CD14-positive monocyte (primary cell): Measurements from ENCODE around the gene STAT5A. TPM values are rescaled to one million over a fixed set of nuclear protein-coding genes. Genes with fewer than 3 reads are reported as not detected.

ENCODE experiments used
- DNase-seq, 3 donors: peaks; one replicate each; pipeline ENCODE4 v3.0.0-alpha.2; 2011 to 2022
- H2AFZ ChIP-seq: 2 replicates; pipeline ENCODE4 v1.6.0; 2012; ENCODE audit warnings: mild to moderate bottlenecking, low read depth, low read length, inconsistent platforms; ENCODE audit not compliant: insufficient read depth, poor library complexity, severe bottlenecking
- H3K27ac ChIP-seq, 2 donors: 1 replicate in 1 of 2; 2 replicates in 1 of 2; pipeline ENCODE4 v1.5.1; 2012 to 2013; ENCODE audit warnings: low read length in 2 of 2, control low read depth in 1 of 2, inconsistent platforms in 1 of 2, low read depth in 1 of 2, mild to moderate bottlenecking in 1 of 2
- H3K27me3 ChIP-seq, 2 donors: one replicate each; pipeline versions ENCODE4 v1.6.0 to v1.6.1; 2011 to 2013; ENCODE audit warnings: low read length in 2 of 2; ENCODE audit not compliant: control insufficient read depth in 2 of 2, insufficient read depth in 2 of 2
- H3K36me3 ChIP-seq, 2 donors: replicated peaks in 1 of 2; 1 replicate in 1 of 2; 2 replicates in 1 of 2; pipeline versions ENCODE4 v1.5.1 to v1.6.1; 2012 to 2013; ENCODE audit warnings: low read length in 2 of 2, control low read depth in 1 of 2, inconsistent platforms in 1 of 2, mild to moderate bottlenecking in 1 of 2; ENCODE audit not compliant: insufficient read depth in 2 of 2, control insufficient read depth in 1 of 2
- H3K4me1 ChIP-seq, 2 donors: 1 replicate in 1 of 2; 2 replicates in 1 of 2; pipeline versions ENCODE4 v1.5.1 to v1.6.1; 2012 to 2013; ENCODE audit warnings: low read length in 2 of 2, control low read depth in 1 of 2, inconsistent platforms in 1 of 2, mild to moderate bottlenecking in 1 of 2, moderate library complexity in 1 of 2; ENCODE audit not compliant: insufficient read depth in 2 of 2, control insufficient read depth in 1 of 2
- H3K4me2 ChIP-seq: replicated peaks from 2 replicates; pipeline ENCODE3; 2012; ENCODE audit warnings: low read length, moderate library complexity, mild to moderate bottlenecking; ENCODE audit not compliant: poor library complexity, severe bottlenecking; ENCODE audit errors: extremely low read depth
- H3K4me3 ChIP-seq, 3 experiments: fragments of 200-600 bp in 1 of 3; sonication (generic) in 1 of 3; replicated peaks in 1 of 3; 1 replicate in 2 of 3; 2 replicates in 1 of 3; pipeline ENCODE4 v1.5.1; 2011 to 2013; ENCODE audit warnings: low read length in 3 of 3, mild to moderate bottlenecking in 3 of 3, control low read depth in 2 of 3, low read depth in 2 of 3, inconsistent platforms in 1 of 3, moderate library complexity in 1 of 3
- H3K79me2 ChIP-seq: 2 replicates; pipeline ENCODE4 v1.6.0; 2012; ENCODE audit warnings: mild to moderate bottlenecking, control low read depth, inconsistent platforms, low read length, moderate library complexity; ENCODE audit not compliant: insufficient read depth
- H3K9ac ChIP-seq: 2 replicates; pipeline ENCODE4 v1.6.0; 2017; ENCODE audit warnings: low read length, mild to moderate bottlenecking; ENCODE audit not compliant: insufficient read depth, poor library complexity, severe bottlenecking
- H3K9me3 ChIP-seq, 2 donors: replicated peaks in 1 of 2; 1 replicate in 1 of 2; 2 replicates in 1 of 2; pipeline versions ENCODE4 v1.5.1 to v1.6.1; 2012 to 2013; ENCODE audit warnings: low read length in 2 of 2, control low read depth in 1 of 2; ENCODE audit not compliant: control insufficient read depth in 1 of 2, insufficient read depth in 1 of 2
- H4K20me1 ChIP-seq: 2 replicates; pipeline ENCODE4 v1.6.0; 2012; ENCODE audit warnings: mild to moderate bottlenecking, low read length, control low read depth, moderate library complexity; ENCODE audit not compliant: insufficient read depth
- H3K27ac Mint-ChIP-seq, 7 donors: one replicate each; pipeline ENCODE4 v1.8.0; 2020; ENCODE audit warnings: mild to moderate bottlenecking in 7 of 7, mixed read lengths in 7 of 7, moderate library complexity in 6 of 7, inconsistent platforms in 2 of 7
- H3K27me3 Mint-ChIP-seq, 3 donors: one replicate each; pipeline ENCODE4 v1.8.0; 2021 to 2022; ENCODE audit warnings: low read depth in 3 of 3, mild to moderate bottlenecking in 3 of 3, mixed read lengths in 3 of 3, moderate library complexity in 3 of 3, inconsistent platforms in 1 of 3
- H3K36me3 Mint-ChIP-seq, 2 donors: one replicate each; pipeline ENCODE4 v1.8.0; 2020; ENCODE audit warnings: mixed read lengths in 2 of 2, inconsistent platforms in 1 of 2, mild to moderate bottlenecking in 1 of 2
- H3K4me1 Mint-ChIP-seq: one replicate; pipeline ENCODE4 v1.8.0; 2020; ENCODE audit warnings: mild to moderate bottlenecking, mixed read lengths
- H3K4me3 Mint-ChIP-seq, 2 donors: one replicate each; pipeline ENCODE4 v1.8.0; 2020; ENCODE audit warnings: mild to moderate bottlenecking in 2 of 2, mixed read lengths in 2 of 2, moderate library complexity in 1 of 2
- H3K9me3 Mint-ChIP-seq, 7 donors: one replicate each; pipeline ENCODE4 v1.8.0; 2020 to 2022; ENCODE audit warnings: mixed read lengths in 7 of 7, mild to moderate bottlenecking in 6 of 7, moderate library complexity in 6 of 7, inconsistent platforms in 2 of 7
- WGBS: methylation state at CpG from one replicate; pipeline ENCODE4 v1.1.5; 2013; ENCODE audit warnings: missing lambda C conversion rate; ENCODE audit not compliant: insufficient coverage; 5-methylcytosine and 5-hydroxymethylcytosine counted together
- intact Hi-C, 2 donors: fragments of 100-400 bp; cut with micrococcal nuclease; formaldehyde crosslinking; loops; one replicate each; pipeline versions ENCODE4 v1.15.0 to v1.15.1; 2023
- polyA plus RNA-seq, 3 donors: library from polyadenylated mRNA; depleted of rRNA in 1 of 3; unstranded in 2 of 3; stranded (reverse) in 1 of 3; fragments of 300-500 nt in 2 of 3; fragments of >200 nt in 1 of 3; fragmentation: Illumina TruSeq in 2 of 3; gene quantifications; 1 replicate in 2 of 3; 2 replicates in 1 of 3; pipeline ENCODE4 v1.2.3, GENCODE V29; 2012 to 2021
- TF ChIP-seq, protein P1 (sequence below): fragments of 200-600 bp; IDR thresholded peaks from one replicate; pipeline ENCODE4 v1.8.0; 2022; ENCODE audit warnings: antibody characterized with exemption, mild to moderate bottlenecking

Gene STAT5A
- polyA plus RNA-seq, 3 donors: 30.5 to 91.1 (median 49.8) TPM

DNA sequence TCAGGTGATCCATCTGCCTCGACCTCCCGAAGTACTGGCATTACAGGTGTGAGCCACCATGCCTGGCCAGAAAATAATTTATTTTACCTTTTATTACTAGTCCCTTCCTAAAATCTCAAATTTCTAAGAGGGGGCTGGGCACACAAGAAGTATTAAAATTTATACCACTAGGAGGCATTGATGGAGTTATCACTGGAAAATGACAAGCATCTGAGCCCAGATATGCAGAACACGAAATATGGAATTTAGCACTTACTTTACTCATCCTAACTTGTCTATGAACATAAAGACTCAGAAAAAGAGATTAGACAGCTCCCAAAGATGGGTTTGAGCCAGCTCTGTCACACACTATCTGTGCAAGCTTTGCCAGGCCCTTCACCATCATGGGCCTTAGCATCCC, 46.4 kb downstream of the STAT5A start:
- WGBS: 100% methylated on average over 2 of the region's 3 CpGs
- H3K4me2 ChIP-seq: no peak overlapping the region
- peaks cover 12 to 18% of the 10 kb centered on the region in 2 donors for H3K4me1 ChIP-seq
- H3K9me3 ChIP-seq: no peaks in the 10 kb centered on the region
- Mint-ChIP-seq H3K27ac (no peak overlapping the region), H3K4me3 (no peak overlapping the region), H3K4me1 (peaks cover 18% of the 10 kb centered on the region), H3K27me3 (peaks cover 0 to 3% (median 0%) of the 10 kb centered on the region in 3 donors), H3K36me3 (peaks cover 74 to 86% of the 10 kb centered on the region in 2 donors), H3K9me3 (no peaks in the 10 kb centered on the region)
- no peak for DNase-seq
- TF ChIP-seq, protein P1, sequence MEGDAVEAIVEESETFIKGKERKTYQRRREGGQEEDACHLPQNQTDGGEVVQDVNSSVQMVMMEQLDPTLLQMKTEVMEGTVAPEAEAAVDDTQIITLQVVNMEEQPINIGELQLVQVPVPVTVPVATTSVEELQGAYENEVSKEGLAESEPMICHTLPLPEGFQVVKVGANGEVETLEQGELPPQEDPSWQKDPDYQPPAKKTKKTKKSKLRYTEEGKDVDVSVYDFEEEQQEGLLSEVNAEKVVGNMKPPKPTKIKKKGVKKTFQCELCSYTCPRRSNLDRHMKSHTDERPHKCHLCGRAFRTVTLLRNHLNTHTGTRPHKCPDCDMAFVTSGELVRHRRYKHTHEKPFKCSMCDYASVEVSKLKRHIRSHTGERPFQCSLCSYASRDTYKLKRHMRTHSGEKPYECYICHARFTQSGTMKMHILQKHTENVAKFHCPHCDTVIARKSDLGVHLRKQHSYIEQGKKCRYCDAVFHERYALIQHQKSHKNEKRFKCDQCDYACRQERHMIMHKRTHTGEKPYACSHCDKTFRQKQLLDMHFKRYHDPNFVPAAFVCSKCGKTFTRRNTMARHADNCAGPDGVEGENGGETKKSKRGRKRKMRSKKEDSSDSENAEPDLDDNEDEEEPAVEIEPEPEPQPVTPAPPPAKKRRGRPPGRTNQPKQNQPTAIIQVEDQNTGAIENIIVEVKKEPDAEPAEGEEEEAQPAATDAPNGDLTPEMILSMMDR: no peak
- H2AFZ ChIP-seq: no peak overlapping the region
- H3K27ac ChIP-seq: peak overlapping the region in 1 of 2 donors; percentile 7
- H3K4me3 ChIP-seq: no peak overlapping the region
- H3K27me3 ChIP-seq: no peaks in the 10 kb centered on the region
- H3K36me3 ChIP-seq: peaks cover 80 to 92% of the 10 kb centered on the region in 2 donors
- H4K20me1 ChIP-seq: peaks cover 17% of the 10 kb centered on the region
- intact Hi-C loops: loop anchor here in 1 of 2 donors (5.0 kb wide), 1 partner anchor 53 kb away; the partner anchor contains the start of gene STAT3
- no peaks in the 10 kb centered on the region for H3K79me2 ChIP-seq
- H3K9ac ChIP-seq: no peak overlapping the region

DNA sequence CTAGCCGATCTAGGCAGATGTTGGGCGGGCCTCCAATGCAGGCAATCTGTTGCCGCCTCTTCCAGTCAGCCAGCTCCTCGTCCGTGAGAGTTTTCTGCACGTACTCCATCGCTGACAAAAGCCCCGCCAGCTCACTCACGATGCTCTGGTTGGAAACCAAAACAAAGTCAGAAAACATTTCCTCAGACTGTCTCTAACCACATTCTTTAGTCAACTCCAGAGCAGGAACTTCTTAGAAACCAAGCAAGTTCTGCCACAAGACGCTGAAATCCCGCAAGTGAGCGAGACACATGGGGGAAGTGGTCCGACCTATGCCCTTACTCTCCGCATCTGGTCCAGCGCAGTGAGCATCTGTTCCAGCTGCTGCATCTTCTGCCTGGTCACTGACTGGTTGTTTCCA, 49.1 kb downstream of the STAT5A start:
- Histone ChIP-seq H3K9ac (no peak overlapping the region), H3K27me3 (no peaks in the 10 kb centered on the region), H3K9me3 (no peaks in the 10 kb centered on the region), H3K4me2 (no peak overlapping the region), H3K27ac (peak overlapping the region; percentile 8 to 65), H3K4me3 (no peak overlapping the region), H3K79me2 (peaks cover 6% of the 10 kb centered on the region), H3K36me3 (peaks cover 89 to 93% of the 10 kb centered on the region in 2 donors), H4K20me1 (peaks cover 35% of the 10 kb centered on the region), H3K4me1 (peaks cover 12 to 18% of the 10 kb centered on the region in 2 donors), H2AFZ (no peak overlapping the region)
- peaks cover 23% of the 10 kb centered on the region for H3K4me1 Mint-ChIP-seq
- peaks cover 76 to 87% of the 10 kb centered on the region in 2 donors for H3K36me3 Mint-ChIP-seq
- TF ChIP-seq, protein P1: no peak
- intact Hi-C loops: loop anchor here in 1 of 2 donors (5.0 kb wide), 1 partner anchor 50 kb away; the partner anchor contains the start of gene STAT3
- DNase-seq: peak; percentile 19 to 62 (median 60)
- H3K4me3 Mint-ChIP-seq: peak overlapping the region in 1 of 2 donors; percentile 24
- H3K27me3 Mint-ChIP-seq: peaks cover 0 to 1% (median 0%) of the 10 kb centered on the region in 3 donors
- H3K27ac Mint-ChIP-seq: peak overlapping the region in 6 of 7 donors; percentile 11 to 85 (median 66)
- H3K9me3 Mint-ChIP-seq: no peaks in the 10 kb centered on the region
- WGBS: 38% methylated on average over 15 of the region's 15 CpGs
